Activated CD8-positive, alpha-beta memory T cell treated with anti-CD3 and anti-CD28 coated beads, Interleukin-2, amount 50 U/mL, for 1 hour (primary cell): ENCODE measurements around the gene ZBTB11.
A peak's percentile ranks its signal among the peaks of the same experiment; 100 is the strongest.
"Not testable (repeated sequence)": the region's sequence is repeated elsewhere in the genome, so short reads cannot be mapped to it uniquely, and the experiment has no call there.

Source experiments
- DNase-seq: peaks from one replicate; pipeline ENCODE4 v3.0.0-alpha.2; 2020; ENCODE audit errors: extremely low read depth

The ZBTB11 gene

GRCh38 chr3:101691685-101692671, 15.0 kb upstream of the ZBTB11 start:
- not testable (repeated sequence) for DNase-seq

GRCh38 chr3:101690972-101691371, 14.0 kb upstream of the ZBTB11 start:
- no peak for DNase-seq

DNA sequence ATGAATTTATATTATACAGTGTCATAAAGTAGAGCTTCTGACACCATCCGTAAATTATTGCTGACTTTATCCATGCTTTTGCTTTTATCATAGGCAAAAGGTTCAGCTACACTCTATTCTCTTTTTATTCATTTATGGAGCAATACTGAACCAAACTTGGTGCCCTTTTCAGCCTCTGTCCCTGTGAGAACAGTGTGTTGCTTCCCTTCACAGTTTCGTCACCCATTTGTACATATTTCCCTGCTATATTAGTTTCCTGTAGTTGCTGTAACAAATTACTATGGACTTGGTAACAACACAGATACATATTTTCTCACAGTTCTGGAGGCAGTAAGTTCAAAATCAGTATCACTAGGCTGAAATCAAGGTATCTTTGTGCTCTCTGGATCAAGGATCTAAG, 12.4 kb upstream of the ZBTB11 start:
- DNase-seq, result no peak

DNA sequence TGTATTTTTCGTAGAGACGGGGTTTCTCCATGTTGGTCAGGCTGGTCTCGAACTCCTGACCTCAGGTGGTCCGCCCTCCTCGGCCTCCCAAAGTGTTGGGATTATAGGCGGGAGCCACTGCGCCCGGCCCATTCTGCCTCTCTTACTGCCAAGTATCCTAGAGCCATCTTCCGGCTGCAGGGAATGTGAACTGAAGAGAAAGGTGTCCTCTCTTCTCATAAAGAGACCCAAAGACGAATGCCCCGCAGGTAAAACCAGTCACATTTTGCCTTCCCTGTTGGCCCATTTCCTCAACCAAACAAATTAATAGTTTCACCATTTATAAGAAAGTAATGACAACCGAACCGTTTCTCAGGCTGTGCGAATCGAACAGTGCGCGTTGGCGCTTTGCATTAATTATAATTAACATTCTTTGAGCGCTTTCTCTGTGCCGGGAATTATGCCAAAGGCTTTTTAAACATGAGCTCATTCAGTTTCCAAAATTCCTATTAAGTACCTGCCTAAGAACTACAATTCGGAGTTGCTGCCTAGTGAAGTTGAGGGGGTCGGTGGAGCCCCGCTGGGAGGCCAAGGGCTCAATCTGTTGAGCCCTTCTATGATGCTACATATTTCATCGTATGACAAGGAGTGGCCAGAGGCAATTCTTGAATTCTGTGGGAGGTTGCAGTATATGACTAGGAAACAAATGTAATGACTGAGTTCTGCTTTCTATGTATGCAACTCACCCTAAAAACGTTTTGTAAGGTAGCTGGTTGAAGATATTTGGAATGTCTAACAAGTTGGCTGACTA, 10.4 kb upstream of the ZBTB11 start:
- DNase-seq, result no peak

DNA sequence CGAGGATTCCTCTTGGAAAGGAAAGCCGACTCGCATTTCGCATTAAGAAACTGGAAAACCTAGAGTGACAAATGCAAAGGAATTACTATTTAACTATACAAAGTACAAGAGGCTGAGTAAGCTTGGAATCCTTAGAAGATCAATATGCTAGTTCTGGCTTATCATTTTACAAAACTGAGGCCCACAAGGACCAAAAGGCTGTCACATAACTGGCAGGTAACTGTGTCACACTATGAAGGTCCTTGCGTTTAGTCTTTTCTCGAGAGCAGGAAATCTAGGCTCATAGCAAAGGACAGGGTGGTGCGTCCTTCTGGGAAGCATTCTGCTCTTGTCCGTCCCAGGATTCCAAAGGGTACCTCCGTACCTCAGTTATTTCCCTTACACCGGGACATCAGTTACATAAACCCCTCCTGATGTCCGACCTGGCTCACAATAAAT, 9.0 kb upstream of the ZBTB11 start:
- no peak for DNase-seq

DNA sequence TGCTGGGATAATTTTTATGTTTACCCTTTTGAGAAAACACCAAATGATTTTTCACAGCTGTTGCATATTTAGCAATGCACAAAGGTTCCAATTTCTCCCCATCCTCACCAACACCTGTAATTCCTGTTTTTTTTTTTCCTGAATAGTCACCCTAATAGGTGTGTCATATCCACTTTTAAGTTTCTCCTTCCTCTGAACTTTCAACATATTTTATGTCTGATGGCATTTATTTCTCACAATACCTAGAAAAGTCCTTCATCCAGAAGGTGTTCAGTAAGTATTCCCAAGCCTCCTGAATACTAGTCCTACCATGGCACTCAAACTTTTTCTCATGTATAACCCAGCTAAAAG, 8.1 kb upstream of the ZBTB11 start:
- DNase-seq, result no peak

DNA sequence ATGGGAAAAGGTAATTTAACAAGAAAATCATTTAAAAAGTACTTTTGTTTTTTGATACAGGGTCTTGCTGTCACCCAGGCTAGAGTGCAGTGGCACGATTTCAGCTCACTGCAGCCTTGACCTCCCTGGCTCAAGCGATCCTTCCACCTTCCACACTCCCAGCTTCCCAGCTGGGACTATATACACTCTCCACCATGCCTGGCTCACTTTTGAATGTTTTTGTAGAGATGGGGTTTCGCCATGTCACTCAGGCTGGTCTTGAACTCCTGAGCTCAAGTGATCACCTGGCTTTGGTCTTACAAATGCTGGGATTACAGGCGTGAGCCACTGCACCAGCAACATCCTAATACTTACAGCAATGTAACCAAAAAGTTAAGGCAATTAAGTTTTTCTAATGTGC, 3.5 kb upstream of the ZBTB11 start:
- DNase-seq, result no peak

DNA sequence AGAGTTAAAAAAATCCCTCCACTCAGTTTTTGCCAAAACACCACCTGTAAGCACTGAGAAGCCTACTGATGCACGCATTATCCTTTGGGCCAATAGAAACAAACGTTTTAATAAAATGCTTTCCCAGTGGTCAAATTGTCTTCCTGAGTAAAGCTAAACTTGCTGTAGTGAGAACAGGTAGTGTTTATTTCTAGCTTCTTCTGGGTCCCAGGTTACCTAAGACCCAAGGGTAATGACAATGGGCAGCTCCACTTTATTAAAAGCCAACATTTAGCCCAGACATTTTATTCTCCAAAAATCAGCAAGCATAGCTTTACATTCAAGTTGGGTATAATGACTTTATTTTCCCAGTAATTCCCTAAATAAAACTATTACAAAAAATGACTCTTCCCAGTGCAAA, 1.9 kb upstream of the ZBTB11 start:
- DNase-seq, result not testable (repeated sequence)

DNA sequence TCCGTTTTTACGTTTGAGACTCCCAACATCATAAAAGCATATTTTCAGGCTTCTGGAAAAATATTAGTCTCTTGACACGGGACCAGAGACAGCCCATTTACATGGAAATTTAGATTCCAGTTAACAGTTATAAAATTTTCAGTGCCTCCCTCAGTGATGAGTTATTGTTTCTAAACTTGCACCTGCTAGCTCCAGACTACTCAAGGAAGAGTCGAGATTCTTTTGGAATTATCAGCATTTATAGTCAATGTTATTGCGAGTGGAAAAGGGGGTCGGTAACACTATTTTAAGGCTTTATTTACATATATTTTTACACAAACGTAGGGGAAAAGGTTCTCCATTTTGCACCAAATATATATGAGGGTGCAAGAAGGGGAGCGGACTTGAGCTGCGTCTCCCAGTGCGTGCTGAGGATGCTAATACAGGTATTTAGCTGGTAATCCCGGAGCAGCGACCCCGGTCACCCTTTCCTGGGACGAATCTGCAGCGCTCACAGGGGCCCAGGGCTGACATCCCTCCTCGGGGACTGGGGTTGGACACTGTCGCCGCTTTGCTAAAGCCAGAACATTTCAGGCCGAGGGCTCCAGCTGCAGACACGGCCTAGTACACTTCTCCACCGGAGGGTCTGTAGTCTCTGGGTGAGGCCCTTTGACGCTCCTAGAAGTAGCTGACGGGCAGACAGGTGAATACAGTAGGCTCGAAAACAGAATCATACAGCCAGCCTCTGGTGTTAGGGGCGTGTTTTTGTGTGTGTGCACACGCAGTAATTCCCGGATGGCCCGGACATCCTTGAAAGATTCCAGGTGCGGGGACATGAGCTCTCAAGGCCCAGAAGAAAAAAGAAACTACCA, 729 bp upstream of the ZBTB11 start:
- no peak for DNase-seq

DNA sequence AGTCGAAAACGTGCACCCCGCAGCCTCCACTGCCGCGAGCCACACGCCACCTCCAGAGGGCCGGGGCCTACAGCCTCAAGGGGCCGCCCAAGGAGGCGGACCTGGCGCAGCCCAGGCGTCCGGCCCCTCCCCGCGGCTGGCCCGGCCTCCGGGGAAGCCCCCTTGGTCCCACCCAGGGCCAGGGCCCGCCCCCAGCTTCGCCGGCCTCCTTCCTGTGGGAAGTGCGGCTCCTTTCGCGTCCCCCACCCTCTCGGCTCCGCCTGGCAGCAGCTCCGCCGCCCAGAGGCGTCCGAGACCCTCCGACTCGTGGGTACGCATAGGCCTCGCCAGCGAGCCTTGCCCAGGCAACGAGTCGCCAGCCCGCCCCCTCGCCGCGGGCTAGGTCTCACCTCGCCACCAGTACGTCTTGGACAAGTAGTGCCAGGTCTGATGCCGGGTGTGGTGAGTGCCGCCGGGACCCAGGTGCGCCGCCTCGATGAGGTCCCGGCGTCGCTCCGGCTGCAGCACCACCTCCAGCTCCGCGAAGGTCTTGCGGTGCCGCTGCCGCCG, 642 bp downstream of the ZBTB11 start:
- peak; percentile 86 for DNase-seq

GRCh38 chr3:101675709-101676215, 1.2 kb downstream of the ZBTB11 start:
- no peak for DNase-seq

DNA sequence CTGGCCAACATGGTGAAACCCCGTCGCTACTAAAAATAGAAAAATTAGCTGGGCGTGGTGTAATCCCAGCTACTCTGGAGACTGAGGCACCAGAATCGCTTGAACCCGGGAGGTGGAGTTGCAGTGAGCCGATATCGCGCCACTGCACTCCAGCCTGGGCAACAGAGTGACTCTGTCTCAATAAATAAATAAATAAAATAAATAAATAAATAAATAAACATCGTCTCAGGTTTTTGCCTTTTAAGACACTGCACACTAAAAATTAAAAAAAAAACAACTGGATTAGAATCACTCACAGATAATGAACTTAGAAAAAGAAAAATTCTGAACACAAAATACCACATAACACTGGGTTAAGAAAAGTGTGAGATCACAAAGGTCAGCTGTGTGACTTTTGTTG, 2.4 kb downstream of the ZBTB11 start:
- DNase-seq, result no peak

GRCh38 chr3:101673953-101674352, 3.0 kb downstream of the ZBTB11 start:
- no peak for DNase-seq

- no peak for DNase-seq
Measured at GRCh38 chr3:101671014-101671413, 5.9 kb downstream of the ZBTB11 start.

DNA sequence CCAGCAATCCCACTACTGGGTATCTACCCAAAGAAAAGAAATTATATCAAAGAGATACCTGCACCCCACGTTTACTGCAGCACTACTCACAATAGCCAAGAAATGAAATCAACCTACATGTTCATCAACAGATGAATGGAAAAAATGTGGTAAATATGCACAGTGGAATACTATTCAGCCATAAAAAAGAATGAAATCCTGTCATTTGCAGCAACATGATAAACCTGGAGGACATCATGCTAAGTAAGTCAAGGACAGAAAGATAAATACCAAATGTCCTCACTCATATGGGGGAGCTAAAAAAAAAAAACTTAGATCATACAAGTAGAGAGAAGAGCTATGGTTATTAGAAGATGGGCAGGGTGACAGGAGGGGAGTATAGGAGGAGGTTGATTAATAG, 9.1 kb downstream of the ZBTB11 start:
- DNase-seq, result no peak

- no peak for DNase-seq
Measured at GRCh38 chr3:101667331-101667730, 9.6 kb downstream of the ZBTB11 start.

GRCh38 chr3:101665851-101666250, 11.1 kb downstream of the ZBTB11 start:
- no peak for DNase-seq

GRCh38 chr3:101665357-101665756, 11.6 kb downstream of the ZBTB11 start:
- no peak for DNase-seq

- DNase-seq, result no peak
Measured at GRCh38 chr3:101660714-101661113, 16.2 kb downstream of the ZBTB11 start.

DNA sequence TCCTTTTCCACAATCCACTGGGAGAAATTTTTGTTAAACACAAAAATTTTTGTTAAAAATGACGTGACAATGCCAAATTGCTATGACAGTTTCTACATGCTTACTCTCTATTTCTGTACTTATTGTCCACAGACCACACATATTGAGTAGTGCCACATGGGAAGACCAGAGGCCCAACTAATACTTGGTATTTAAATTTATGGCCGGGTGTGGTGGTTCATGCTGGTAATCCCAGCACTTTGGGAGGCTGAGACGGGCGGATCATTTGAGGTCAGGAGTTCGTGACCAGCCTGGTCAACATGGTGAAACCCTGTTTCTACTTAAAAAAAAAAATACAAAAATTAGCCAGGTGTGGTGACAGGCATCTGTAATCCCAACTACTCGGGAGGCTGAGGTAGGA, 20.3 kb downstream of the ZBTB11 start:
- no peak for DNase-seq

DNA sequence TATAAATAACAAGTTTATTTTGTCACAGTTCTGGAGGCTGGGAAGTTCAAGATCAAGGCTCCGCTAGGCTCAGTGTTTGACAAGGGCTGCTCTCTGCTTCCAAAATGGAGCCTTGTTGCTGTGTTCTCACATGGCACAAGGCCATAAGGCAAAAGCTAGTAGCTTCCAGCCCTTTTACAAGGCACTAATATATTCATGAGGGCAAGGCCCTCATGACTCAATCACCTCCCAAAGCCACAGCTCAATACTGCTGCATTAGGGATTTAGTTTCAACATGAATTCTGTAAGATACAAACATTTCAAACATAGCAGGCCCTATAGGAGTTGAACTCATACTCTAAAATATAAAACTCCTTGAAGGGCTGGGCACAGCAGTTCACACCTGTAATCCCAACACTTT, 30.2 kb downstream of the ZBTB11 start:
- DNase-seq, result no peak
